Fibroblast of lung (primary cell): ENCODE measurements around the gene SMC1A. TPM values are rescaled to one million over a fixed set of nuclear protein-coding genes. Genes with fewer than 3 reads are reported as not detected.
A peak's percentile ranks its signal among the peaks of the same experiment; 100 is the strongest.
"Not testable (repeated sequence)": the region's sequence is repeated elsewhere in the genome, so short reads cannot be mapped to it uniquely, and the experiment has no call there.

Experiments
- DNase-seq, 2 donors: peaks; one replicate each; pipeline versions ENCODE4 v3.0.0 to v3.0.0-alpha.2; 2010; ENCODE audit warnings: low read depth in 2 of 2
- H2AFZ ChIP-seq: 2 replicates; pipeline ENCODE4 v1.5.1; 2012; ENCODE audit warnings: low read length, control low read depth, inconsistent platforms
- H3K27ac ChIP-seq: 2 replicates; pipeline ENCODE4 v1.5.1; 2011; ENCODE audit warnings: low read length, control low read depth; ENCODE audit not compliant: insufficient read depth
- H3K27me3 ChIP-seq: 2 replicates; pipeline ENCODE4 v1.5.1; 2011; ENCODE audit warnings: mild to moderate bottlenecking, low read length; ENCODE audit not compliant: control insufficient read depth, insufficient read depth
- H3K36me3 ChIP-seq: 2 replicates; pipeline ENCODE4 v1.5.1; 2011; ENCODE audit warnings: low read length; ENCODE audit not compliant: control insufficient read depth, insufficient read depth
- H3K4me1 ChIP-seq: 2 replicates; pipeline ENCODE4 v1.5.1; 2011; ENCODE audit warnings: low read length; ENCODE audit not compliant: control insufficient read depth, insufficient read depth; ENCODE audit errors: extremely low read depth
- H3K4me2 ChIP-seq: 2 replicates; pipeline ENCODE4 v1.5.1; 2011; ENCODE audit warnings: low read length, control low read depth; ENCODE audit not compliant: insufficient read depth; ENCODE audit errors: extremely low read depth
- H3K4me3 ChIP-seq, 4 experiments: fragments of 200-600 bp in 1 of 4; sonication (generic) in 1 of 4; replicated peaks in 1 of 4; 2 replicates each; pipeline ENCODE4 v1.5.1; 2011 to 2016; ENCODE audit warnings: low read length in 4 of 4, low read depth in 3 of 4, mild to moderate bottlenecking in 3 of 4, control low read depth in 2 of 4, inconsistent platforms in 1 of 4, mixed read lengths in 1 of 4; ENCODE audit not compliant: insufficient read depth in 1 of 4; ENCODE audit errors: control extremely low read depth in 1 of 4
- H3K79me2 ChIP-seq: 2 replicates; pipeline ENCODE4 v1.5.1; 2012; ENCODE audit warnings: mild to moderate bottlenecking, low read length, inconsistent platforms; ENCODE audit not compliant: control insufficient read depth, insufficient read depth
- H3K9ac ChIP-seq: 2 replicates; pipeline ENCODE4 v1.5.1; 2011; ENCODE audit warnings: mild to moderate bottlenecking, low read length, control low read depth; ENCODE audit not compliant: insufficient read depth
- H3K9me3 ChIP-seq: 2 replicates; pipeline ENCODE4 v1.5.1; 2012; ENCODE audit warnings: low read depth, low read length; ENCODE audit not compliant: control insufficient read depth, insufficient read depth
- H4K20me1 ChIP-seq: 2 replicates; pipeline ENCODE4 v1.5.1; 2011; ENCODE audit warnings: low read length; ENCODE audit not compliant: control insufficient read depth, insufficient read depth; ENCODE audit errors: extremely low read depth
- EZH2 ChIP-seq: IDR thresholded peaks from 2 replicates; pipeline ENCODE4 v1.5.1; 2012; ENCODE audit warnings: low read length, control low read depth, mild to moderate bottlenecking; ENCODE audit errors: missing control alignments
- polyA plus RNA-seq, 2 donors: library from polyadenylated mRNA; depleted of rRNA in 1 of 2; stranded (reverse) in 1 of 2; unstranded in 1 of 2; fragments of >200 nt; gene quantifications; 2 replicates each; pipeline ENCODE4 v1.2.1, GENCODE V29; 2011 to 2012; ENCODE audit warnings: missing spikeins in 1 of 2
- total RNA-seq: library from RNA; depleted of rRNA; stranded (reverse); fragments of >200 nt; gene quantifications from 2 replicates; pipeline ENCODE4 v1.2.1, GENCODE V29; 2014
- TF ChIP-seq, protein P1 (sequence below), 2 donors: IDR thresholded peaks in 1 of 2; conservative IDR thresholded peaks in 1 of 2; 1 replicate in 1 of 2; 2 replicates in 1 of 2; pipeline ENCODE4 v1.5.1; 2011 to 2012; ENCODE audit warnings: low read length in 2 of 2, control low read depth in 1 of 2, inconsistent platforms in 1 of 2, low read depth in 1 of 2, mild to moderate bottlenecking in 1 of 2

SMC1A gene
- total and polyA plus RNA-seq, 2 donors (not counting 1 experiment from before 2014, with no cell fraction given): 9.6 to 23.5 TPM

DNA sequence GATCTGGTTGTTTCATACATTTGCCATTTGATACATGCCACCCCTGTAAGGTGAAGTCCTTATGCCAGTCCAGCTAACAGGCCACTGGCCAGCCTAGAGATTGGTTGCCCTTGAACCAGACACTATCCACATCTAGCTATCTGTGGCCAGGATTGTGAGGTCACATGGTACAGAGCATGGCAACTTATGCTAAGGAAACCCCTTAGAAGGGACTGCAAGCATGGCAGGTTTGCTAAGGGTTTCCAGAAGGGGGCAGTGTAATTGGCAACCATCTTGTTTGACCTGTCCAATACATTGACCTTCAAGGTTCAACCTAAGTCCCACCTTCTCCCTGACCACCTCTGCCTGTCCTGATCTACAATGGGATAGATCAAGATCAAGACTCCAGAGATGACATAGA, 47.5 kb downstream of the SMC1A start:
- Histone ChIP-seq H3K79me2 (no peaks in the 10 kb centered on the region), H4K20me1 (no peaks in the 10 kb centered on the region), H3K36me3 (peaks cover 9% of the 10 kb centered on the region), H3K9ac (no peak overlapping the region), H2AFZ (no peak overlapping the region), H3K4me1 (no peaks in the 10 kb centered on the region), H3K27me3 (no peaks in the 10 kb centered on the region), H3K4me3 (no peak overlapping the region), H3K9me3 (no peaks in the 10 kb centered on the region), H3K4me2 (no peak overlapping the region), H3K27ac (no peak overlapping the region)
- TF ChIP-seq, protein P1, sequence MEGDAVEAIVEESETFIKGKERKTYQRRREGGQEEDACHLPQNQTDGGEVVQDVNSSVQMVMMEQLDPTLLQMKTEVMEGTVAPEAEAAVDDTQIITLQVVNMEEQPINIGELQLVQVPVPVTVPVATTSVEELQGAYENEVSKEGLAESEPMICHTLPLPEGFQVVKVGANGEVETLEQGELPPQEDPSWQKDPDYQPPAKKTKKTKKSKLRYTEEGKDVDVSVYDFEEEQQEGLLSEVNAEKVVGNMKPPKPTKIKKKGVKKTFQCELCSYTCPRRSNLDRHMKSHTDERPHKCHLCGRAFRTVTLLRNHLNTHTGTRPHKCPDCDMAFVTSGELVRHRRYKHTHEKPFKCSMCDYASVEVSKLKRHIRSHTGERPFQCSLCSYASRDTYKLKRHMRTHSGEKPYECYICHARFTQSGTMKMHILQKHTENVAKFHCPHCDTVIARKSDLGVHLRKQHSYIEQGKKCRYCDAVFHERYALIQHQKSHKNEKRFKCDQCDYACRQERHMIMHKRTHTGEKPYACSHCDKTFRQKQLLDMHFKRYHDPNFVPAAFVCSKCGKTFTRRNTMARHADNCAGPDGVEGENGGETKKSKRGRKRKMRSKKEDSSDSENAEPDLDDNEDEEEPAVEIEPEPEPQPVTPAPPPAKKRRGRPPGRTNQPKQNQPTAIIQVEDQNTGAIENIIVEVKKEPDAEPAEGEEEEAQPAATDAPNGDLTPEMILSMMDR (conservative IDR thresholded peaks at IDR 0.05 in 1 of 2, IDR thresholded peaks at IDR 0.05 in 1 of 2; ENCODE audit: low read depth in 1 of 2, low read length in 2 of 2): no peak
- no peak for TF ChIP-seq EZH2
- no peak for DNase-seq

DNA sequence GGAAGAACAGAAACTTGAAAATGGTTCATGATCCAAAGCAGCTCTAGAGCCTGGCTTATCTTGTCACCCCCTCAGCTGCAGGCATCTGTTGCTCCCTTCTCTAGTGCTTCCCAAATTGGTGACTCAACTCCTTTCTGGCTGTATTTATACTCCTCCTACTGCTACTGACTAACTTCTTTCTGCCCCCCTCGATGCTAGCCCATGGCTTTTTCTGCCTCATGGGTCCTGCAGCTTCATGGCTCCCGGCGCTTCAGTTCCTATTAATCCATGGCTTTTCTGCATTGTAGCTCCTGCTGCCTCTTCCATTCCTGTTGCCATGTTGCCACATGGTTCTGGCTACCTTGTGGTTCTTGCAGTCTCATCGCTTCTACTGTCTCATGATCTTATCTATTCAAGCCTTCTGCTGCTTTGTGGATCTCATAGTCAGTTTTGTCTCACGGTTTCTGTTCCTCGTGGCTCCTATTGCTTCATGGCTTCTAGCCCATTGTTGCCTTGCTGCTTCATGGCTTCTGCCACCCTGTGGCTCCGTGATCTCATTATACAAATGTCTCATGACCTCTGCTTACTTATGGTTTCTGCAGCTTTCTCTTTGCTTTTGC, 48.1 kb downstream of the SMC1A start:
- no peaks in the 10 kb centered on the region for H4K20me1 ChIP-seq
- H3K4me1 ChIP-seq: no peaks in the 10 kb centered on the region
- H3K27me3 ChIP-seq: no peaks in the 10 kb centered on the region
- no peaks in the 10 kb centered on the region for H3K9me3 ChIP-seq
- H3K27ac ChIP-seq: no peak overlapping the region
- no peaks in the 10 kb centered on the region for H3K79me2 ChIP-seq
- H3K36me3 ChIP-seq: peaks cover 7% of the 10 kb centered on the region
- no peak overlapping the region for H3K4me2 ChIP-seq
- no peak overlapping the region for H2AFZ ChIP-seq
- H3K4me3 ChIP-seq: no peak overlapping the region
- TF ChIP-seq, protein P1 (conservative IDR thresholded peaks at IDR 0.05 in 1 of 2, IDR thresholded peaks at IDR 0.05 in 1 of 2; ENCODE audit: low read depth in 1 of 2, low read length in 2 of 2): no peak
- no peak for TF ChIP-seq EZH2
- no peak overlapping the region for H3K9ac ChIP-seq
- DNase-seq: peak in 1 of 2 donors; percentile 32

- no peaks in the 10 kb centered on the region for H3K4me1 ChIP-seq
- H3K4me3 ChIP-seq: no peak overlapping the region
- H3K27ac ChIP-seq: no peak overlapping the region
- DNase-seq: no peak
- H3K79me2 ChIP-seq: no peaks in the 10 kb centered on the region
- H2AFZ ChIP-seq: no peak overlapping the region
- no peaks in the 10 kb centered on the region for H3K27me3 ChIP-seq
- H4K20me1 ChIP-seq: no peaks in the 10 kb centered on the region
- H3K36me3 ChIP-seq: peaks cover 3% of the 10 kb centered on the region
- H3K9ac ChIP-seq: no peak overlapping the region
- H3K9me3 ChIP-seq: no peaks in the 10 kb centered on the region
- no peak for TF ChIP-seq EZH2
- TF ChIP-seq, protein P1 (conservative IDR thresholded peaks at IDR 0.05 in 1 of 2, IDR thresholded peaks at IDR 0.05 in 1 of 2; ENCODE audit: low read depth in 1 of 2, low read length in 2 of 2): no peak
- H3K4me2 ChIP-seq: no peak overlapping the region
Measured at GRCh38 chrX:53373307-53373706, 49.1 kb downstream of the SMC1A start.

DNA sequence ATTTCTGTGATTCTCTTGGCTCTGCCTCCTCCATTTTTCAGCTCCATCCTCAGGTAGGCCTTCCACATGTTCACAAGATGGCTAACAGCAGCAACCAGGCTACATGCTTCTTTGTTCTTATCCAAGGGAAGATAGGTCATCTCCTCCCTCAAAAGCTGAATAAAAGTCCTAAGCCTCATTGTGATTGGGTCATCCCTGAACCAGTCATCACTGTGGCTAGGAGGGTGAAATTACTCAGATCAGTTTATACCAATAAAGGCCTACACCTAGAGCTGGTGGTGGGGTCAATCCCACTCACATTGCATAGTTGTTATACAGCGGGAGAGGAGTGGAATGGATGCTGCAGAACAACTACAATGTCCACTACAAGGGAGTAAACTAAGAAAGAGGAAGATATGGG, 56.0 kb downstream of the SMC1A start:
- not testable (repeated sequence) for DNase-seq, H3K4me2 ChIP-seq

More for the DNA sequence above, 56.0 kb downstream of the SMC1A start:
- not testable (repeated sequence) for H3K4me1 ChIP-seq, H3K4me3 ChIP-seq, H3K36me3 ChIP-seq, H4K20me1 ChIP-seq, H2AFZ ChIP-seq, H3K79me2 ChIP-seq, H3K27me3 ChIP-seq, H3K9ac ChIP-seq, H3K9me3 ChIP-seq, H3K27ac ChIP-seq
